NCI-H345 treated with DMSO at 0.1 percent for 48 hours (cell line): Measurements from ENCODE around the gene PAOX.

ENCODE experiments used
- DNase-seq: peaks from one replicate; lab custom pipeline; 2025; ENCODE audit not compliant: unreplicated experiment; lab: John Stamatoyannopoulos, UW

Gene PAOX

DNA sequence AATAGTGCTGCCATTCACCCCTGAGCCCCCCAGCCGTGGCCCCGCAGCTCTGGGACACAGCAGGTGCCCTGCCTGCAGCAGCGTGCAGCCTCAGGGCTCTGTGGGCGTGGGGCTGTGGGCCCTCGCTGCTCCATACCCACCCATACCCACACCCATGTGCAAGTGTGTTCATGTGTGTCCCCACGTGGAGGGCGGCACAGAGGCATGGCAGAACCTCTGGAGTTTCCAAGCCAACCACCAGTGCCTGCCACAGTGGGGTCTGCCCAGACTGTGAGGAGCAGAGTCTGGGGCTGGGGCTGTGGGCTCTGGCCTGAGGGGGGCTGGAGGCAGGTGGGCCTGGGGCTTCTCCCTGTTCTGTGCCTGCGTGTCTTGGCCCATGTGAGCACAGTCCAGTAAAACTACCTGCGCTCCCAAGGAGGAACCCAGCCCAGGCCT, 29.5 kb upstream of the PAOX start:
- DNase-seq: no peak

GRCh38 chr10:133350283-133350949, 28.6 kb upstream of the PAOX start:
- DNase-seq: no peak

DNA sequence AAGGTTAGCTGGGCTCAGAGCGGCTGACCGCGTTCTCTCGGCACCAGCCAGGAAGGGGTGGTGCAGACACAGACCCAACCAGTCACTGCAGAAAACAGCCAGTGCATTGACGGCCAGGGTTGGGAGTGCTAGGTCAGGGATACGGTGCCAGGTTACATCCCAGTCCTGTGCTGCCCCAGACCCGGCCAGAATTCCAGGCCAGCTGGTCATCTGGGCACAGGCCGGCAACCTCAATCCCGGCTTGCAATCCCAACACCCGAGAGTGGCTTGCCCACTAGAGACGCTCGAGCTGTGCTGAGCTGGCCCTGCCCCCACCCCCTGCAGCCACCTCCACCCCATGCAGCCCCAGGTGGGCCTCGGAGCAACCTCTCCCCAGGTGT, 28.1 kb upstream of the PAOX start:
- DNase-seq: no peak

- DNase-seq: no peak
Observed at GRCh38 chr10:133351408-133352318, 27.4 kb upstream of the PAOX start.

- DNase-seq: no peak
Observed at GRCh38 chr10:133353202-133353959, 25.7 kb upstream of the PAOX start.

DNA sequence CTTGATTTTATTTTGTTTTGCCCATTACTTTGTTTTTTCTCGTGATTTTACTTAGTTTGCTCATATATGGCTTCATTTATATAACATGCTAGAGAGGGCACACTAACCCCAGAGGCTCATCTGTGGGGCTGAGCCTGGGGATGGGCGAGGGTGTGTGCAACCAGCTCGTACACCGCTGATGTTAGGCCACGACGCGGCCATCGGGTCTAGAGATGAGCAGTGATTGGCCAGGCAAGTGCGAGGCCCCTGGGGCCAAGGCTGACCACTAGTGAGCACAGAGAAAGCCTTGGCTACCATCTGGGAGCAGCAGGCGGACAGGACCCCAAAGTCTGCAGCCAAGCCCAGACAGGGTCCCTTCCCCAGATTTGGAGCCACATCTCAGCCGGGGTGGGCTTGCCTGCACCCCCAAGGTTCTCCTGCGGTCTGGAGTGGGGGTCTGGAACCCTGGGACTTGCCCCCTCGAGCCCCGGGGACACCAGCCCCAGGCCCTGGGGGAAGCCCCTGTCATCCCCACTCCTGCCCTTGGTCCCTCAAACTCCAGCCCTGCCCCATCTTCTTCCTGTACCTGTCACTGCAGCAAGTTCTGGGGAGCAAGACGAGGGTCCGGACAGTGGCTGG, 25.0 kb upstream of the PAOX start:
- DNase-seq: no peak

DNA sequence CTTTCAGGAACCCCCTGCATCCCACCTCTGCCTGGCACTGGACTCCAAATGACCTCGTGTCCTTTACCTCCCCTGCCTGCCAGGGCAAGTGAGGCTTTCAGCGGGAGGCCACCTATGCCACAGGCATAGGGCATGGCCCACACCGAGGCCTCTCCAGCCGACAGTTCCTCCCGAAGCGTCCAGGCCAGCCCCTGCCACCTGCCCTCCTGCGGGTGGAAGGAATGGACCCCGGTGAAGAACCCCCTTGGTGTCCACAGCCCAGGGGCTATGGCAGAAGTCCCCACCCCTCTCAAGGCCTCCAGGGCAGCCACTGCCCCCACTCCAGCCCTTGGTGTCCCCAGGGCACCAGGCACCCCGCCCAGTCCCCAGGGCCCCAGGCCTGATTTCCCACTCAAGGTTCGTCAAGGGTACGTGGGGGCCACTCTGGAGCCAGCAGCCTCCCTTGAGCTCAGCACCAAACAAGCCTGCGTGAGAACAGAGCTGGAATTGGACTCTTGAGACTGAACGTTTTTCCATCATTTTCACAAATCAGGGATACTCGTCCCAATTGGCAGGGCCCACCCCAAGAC, 24.3 kb upstream of the PAOX start:
- DNase-seq: no peak

- DNase-seq: no peak
Observed at GRCh38 chr10:133355266-133355665, 23.8 kb upstream of the PAOX start.

- DNase-seq: no peak
Observed at GRCh38 chr10:133355991-133356390, 23.1 kb upstream of the PAOX start.

DNA sequence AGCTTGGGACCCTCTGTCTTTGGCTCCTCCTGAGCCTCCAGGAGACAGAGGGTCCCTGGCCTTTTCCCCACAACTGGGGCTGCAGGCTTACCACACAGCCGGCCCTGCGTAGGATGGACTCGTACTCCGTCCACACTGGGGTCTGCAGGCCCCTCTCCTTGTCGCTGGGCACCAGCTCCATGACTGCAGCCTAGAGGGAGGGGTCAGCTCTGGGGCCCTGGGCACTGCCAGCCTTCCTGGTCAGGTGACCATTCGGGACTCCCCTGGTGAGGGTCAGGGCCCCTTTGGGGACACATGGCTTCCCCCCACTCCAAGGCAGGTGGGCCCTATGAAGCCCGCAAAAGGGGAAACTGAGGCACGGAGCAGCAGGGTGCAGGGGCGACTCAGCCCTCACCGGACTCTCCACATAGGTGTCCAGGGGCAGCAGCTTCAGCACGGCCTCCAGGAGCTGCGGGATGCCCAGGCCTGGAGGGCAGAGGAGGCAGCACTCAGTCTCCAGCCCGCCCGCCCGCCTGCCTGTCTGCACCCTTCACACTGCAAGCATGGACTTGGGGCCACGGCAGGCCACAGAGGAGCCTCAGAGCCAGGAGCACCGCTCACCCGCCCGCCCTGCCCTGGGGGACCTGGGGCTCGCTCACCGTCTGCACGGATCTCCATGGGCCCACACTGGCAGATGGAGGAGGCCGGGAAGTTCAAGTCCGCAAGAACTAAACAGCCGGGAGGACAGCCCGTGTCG, 22.3 kb upstream of the PAOX start:
- no peak for DNase-seq

- DNase-seq: no peak
Observed at GRCh38 chr10:133357285-133358161, 21.5 kb upstream of the PAOX start, which contains the start of gene FUOM. Gene FUOM, minus strand, starts transcription at chr10:133358019. Its CDS starts 12 bp downstream, at chr10:133358007.

DNA sequence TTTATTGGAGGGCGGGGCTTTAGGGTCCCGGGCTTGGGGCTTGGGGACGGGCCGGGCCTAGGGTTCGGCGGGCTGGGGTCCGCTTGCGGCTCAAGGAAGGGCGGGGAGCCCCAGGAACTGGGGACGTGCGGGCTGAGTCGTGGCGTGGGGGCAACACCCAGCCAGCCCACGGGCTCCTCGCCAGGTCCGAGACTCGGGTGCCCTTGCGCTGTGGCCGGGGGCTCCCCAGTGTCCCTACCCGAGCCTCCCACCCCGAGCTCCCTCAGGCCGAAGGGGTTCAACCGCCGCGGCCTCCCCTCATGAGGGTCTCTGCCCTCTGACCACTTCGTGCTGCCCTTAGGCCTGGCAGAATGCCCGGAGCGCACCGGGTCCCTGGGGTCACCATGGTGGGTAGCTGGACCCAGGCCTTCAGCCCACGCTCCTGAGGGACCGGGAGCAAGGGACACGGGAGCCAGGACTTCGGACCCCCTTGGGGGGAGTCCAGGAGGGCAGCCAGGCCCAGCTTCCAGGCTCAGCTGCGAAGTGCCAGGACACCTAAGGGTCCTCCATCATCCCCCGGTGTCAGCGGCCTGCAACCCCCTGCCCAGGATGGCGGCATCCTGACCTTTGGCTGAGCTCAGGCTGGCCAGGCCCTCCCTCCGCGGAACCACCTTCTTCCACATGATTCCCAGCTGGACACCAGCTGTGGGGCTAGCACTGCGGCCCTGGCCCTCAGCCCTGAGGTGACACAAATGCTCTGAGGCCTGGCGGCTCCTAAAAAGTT, 20.7 kb upstream of the PAOX start:
- DNase-seq: no peak

DNA sequence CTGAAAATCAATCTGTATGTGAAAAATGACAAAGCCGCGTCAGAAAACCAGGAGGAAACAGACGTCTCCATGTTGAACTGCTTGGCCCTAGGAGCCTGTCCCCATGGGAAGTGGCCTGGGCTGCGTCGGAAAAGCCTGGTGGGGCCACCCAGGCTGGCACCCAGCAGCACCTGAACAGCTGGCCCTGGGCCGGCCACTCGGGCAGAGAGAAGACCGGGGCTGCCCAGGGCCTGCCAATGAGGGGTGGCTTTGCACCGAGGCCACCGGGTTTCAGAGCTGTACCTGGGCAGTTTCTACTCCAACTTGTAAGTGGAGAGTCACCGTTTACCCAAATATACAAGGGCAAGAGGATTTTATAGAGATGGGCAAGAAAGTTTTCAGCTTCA, 20.1 kb upstream of the PAOX start:
- DNase-seq: no peak

DNA sequence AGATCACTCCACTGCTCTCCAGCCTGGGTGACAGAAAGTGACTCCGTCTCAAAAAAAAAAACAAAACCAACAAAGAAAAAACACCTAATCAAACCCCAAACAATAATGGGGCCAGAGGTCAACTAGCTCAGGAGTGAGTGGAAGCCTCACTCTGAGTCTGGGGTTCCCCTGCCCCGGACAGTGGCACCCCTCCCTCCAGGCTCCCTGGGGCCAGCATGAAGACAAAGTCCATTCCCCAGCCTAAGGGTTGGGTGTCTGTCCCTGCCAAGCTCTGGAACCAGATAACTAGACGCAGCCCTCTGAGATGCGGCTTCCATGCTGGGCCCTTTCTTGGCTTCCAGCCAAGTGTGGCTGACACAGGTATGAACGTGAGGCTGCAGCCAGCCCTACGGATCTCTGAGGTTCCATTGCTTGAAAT, 19.5 kb upstream of the PAOX start:
- peak; percentile 58 for DNase-seq

DNA sequence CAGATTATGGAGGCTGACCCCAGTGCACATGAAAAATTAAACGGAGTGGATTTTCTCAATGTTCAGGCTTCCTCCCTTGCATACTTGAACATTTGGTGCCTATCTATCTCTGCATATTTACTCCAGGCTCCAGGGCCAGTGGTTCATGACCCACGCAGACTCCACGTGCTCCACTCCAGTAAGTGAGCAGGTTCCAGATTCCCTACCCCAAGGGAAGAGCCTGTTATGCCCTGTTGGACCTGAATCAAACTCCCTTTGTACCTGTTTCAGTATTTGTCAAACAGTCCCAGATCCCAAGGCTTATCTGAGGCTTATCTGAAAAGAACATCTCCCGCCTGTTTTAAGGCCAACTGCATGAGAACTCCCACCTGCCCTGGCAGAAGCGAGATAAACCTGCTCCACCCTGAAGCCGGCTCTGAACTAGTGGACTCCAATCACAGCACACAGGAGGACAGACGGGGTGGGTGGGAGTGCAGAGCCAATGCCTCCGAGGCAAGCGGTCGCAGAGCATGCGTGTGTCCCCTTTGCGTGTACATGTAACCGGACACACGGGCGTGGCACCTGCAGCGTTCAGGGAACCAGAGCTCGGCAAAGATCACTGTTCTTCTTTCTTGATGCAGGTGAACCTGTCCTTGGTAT, 19.0 kb upstream of the PAOX start:
- DNase-seq: no peak

DNA sequence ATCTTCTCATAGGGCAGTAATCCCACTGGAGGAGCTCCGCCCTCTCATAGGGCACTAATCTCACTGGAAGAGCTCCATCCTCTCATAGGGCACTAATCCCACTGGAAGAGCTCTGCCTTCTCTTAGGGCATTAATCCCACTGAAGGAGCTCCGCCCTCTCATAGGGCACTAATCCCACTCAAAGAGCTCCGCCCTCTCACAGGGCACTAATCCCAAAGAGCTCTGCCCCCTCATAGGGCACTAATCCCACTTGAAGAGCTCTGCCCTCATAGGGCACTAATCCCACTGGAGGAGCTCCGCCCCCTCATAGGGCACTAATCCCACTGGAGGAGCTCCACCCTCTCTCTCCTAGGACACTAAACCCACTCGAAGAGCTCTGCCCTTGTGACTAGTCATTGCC, 17.8 kb upstream of the PAOX start:
- no peak for DNase-seq

DNA sequence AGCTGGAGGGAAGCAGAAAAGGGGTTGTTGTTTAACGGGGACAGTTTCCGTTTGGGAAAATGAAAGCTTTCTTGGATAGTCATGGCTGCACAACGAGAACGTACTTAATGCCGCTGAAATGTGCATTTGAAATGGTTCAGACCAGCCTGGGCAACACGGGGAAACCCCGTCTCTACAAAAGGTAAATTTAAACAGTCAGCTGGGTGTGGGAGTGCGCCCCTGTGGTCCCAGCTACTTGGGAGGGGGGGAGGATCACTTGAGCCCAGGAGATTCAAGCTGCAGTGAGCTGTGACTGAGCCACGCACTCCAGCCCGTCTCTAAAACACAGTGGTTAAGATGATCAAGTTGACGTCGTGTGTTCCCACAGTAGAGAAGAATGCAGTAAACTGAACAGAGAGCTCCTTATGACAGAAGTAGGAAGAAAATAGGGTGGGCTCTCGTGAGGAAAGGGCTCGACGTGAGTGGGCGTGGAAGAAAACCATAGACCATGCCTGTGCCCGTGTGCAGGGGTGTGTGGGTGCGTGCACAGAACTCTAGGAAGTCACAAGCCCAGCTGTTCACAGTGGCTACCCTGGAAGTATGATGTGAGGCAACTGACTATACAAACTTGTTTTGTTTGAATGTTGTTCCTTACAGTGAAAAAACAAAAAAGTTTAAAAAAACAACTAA, 17.2 kb upstream of the PAOX start:
- no peak for DNase-seq
